Lung (tissue), 12 donors: ENCODE data around the gene NLE1. TPM values are rescaled to one million over a fixed set of nuclear protein-coding genes. Genes with fewer than 3 reads are reported as not detected.

Source experiments
- ATAC-seq: fragments of 200-7000 bp; cut with Tn5 transposase; one replicate; pipeline ENCODE4 v1.9.1; 2020; ENCODE audit warnings: moderate number of reproducible peaks; ENCODE audit not compliant: insufficient read depth, low FRiP score
- DNase-seq, 3 donors: peaks; one replicate each; pipeline ENCODE4 v3.0.0-alpha.2; 2013 to 2017
- H3K27ac ChIP-seq, 2 donors: one replicate each; pipeline ENCODE4 v1.5.1; 2013; ENCODE audit warnings: mild to moderate bottlenecking in 2 of 2, moderate library complexity in 2 of 2, control low read depth in 1 of 2, inconsistent platforms in 1 of 2, low read depth in 1 of 2, low read length in 1 of 2
- H3K27me3 ChIP-seq, 3 donors: one replicate each; pipeline ENCODE4 v1.5.1; 2013; ENCODE audit warnings: low read length in 2 of 3; ENCODE audit not compliant: control insufficient read depth in 3 of 3, insufficient read depth in 3 of 3
- H3K36me3 ChIP-seq, 4 donors: one replicate each; pipeline ENCODE4 v1.5.1; 2013; ENCODE audit warnings: low read length in 4 of 4, mild to moderate bottlenecking in 1 of 4, moderate library complexity in 1 of 4; ENCODE audit not compliant: control insufficient read depth in 4 of 4, insufficient read depth in 4 of 4
- H3K4me1 ChIP-seq, 5 donors: one replicate each; pipeline ENCODE4 v1.5.1; 2013; ENCODE audit warnings: low read length in 5 of 5, mild to moderate bottlenecking in 2 of 5, moderate library complexity in 1 of 5; ENCODE audit not compliant: control insufficient read depth in 5 of 5, insufficient read depth in 5 of 5
- H3K4me3 ChIP-seq: one replicate; pipeline ENCODE4 v1.5.1; 2013; ENCODE audit warnings: mild to moderate bottlenecking, control low read depth, moderate library complexity
- H3K9ac ChIP-seq, 2 donors: one replicate each; pipeline ENCODE4 v1.5.1; 2013; ENCODE audit warnings: low read length in 2 of 2, control low read depth in 1 of 2; ENCODE audit not compliant: insufficient read depth in 1 of 2
- H3K9me3 ChIP-seq, 4 donors: one replicate each; pipeline ENCODE4 v1.5.1; 2013; ENCODE audit warnings: low read length in 3 of 4, mild to moderate bottlenecking in 1 of 4, moderate library complexity in 1 of 4; ENCODE audit not compliant: control insufficient read depth in 4 of 4, insufficient read depth in 3 of 4
- WGBS, 2 donors: extraction: QIAGEN DNeasy Blood & Tissue Kit; methylation state at CpG; one replicate each; pipeline ENCODE4 v1.1.7; 2013; 5-methylcytosine and 5-hydroxymethylcytosine counted together
- polyA plus RNA-seq, 2 donors: library from polyadenylated mRNA; stranded (reverse); fragments of 200-250 nt; gene quantifications; one replicate each; pipeline ENCODE4 v1.2.1, GENCODE V29; 2013
- total RNA-seq, 2 donors: library from RNA; depleted of rRNA in 1 of 2; stranded (reverse); fragments of >200 nt in 1 of 2; gene quantifications; one replicate each; pipeline ENCODE4 v1.2.1, GENCODE V29; 2014 to 2021
- TF ChIP-seq, protein P1 (sequence below): IDR thresholded peaks from 2 replicates; pipeline ENCODE4 v1.5.1; 2012; ENCODE audit warnings: mild to moderate bottlenecking; ENCODE audit errors: control extremely low read depth, extremely low read depth
- donor health status: control.
- donor health status: control.
- donor health status: Bipolar disorder and iron deficiency.
- donor health status: healthy.
- donor health status: DM: yes; HTN: yes; CAD: no.

The NLE1 gene
- total and polyA plus RNA-seq, 4 donors: 6.8 to 15.2 (median 9.2) TPM

DNA sequence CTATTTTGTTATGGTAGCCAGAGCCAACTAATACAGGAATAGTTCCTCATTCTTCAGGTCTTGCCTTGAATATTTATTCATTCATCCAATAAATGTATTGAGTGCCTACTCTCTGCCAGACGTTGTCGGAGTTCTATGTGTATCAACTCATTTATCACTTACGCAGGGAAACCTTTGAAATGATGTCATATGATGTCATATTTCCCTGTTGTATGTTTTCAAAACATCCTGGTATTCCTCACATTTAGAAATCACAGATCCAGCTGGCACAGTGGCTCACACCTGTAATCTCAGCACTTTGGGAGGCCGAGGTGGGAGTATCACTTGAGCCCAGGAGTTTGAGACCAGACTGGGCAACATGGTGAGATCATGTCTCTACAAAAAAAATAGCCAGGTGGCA lies 2.7 kb upstream of the NLE1 start:
- DNase-seq (no peak), ATAC-seq (no peak)
- WGBS, 2 donors: 75 to 87% methylated on average over 4 of the region's 4 CpGs

DNA sequence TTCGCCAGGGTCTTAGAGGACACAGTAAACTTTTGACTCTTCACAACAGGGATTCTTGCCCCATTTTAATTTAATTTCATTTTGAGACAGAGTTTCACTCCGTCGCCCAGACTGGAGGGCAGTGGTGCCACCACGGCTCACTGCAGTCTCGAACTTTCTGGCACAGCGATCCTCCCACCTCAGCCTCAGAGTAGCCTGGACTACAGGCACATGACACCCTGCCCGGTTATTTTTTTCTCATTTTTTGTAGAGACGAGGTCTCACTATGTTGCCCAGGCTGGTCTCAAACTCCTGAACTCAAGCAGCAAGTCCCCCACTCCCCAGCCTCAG lies 329 bp upstream of the NLE1 start:
- TF ChIP-seq, protein P1, sequence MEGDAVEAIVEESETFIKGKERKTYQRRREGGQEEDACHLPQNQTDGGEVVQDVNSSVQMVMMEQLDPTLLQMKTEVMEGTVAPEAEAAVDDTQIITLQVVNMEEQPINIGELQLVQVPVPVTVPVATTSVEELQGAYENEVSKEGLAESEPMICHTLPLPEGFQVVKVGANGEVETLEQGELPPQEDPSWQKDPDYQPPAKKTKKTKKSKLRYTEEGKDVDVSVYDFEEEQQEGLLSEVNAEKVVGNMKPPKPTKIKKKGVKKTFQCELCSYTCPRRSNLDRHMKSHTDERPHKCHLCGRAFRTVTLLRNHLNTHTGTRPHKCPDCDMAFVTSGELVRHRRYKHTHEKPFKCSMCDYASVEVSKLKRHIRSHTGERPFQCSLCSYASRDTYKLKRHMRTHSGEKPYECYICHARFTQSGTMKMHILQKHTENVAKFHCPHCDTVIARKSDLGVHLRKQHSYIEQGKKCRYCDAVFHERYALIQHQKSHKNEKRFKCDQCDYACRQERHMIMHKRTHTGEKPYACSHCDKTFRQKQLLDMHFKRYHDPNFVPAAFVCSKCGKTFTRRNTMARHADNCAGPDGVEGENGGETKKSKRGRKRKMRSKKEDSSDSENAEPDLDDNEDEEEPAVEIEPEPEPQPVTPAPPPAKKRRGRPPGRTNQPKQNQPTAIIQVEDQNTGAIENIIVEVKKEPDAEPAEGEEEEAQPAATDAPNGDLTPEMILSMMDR: no peak
- Histone ChIP-seq H3K4me3 (no peak overlapping the region), H3K27me3 (peaks cover 0 to 3% (median 2%) of the 10 kb centered on the region in 3 donors), H3K9me3 (no peaks in the 10 kb centered on the region), H3K4me1 (peaks cover 0 to 8% (median 2%) of the 10 kb centered on the region in 5 donors), H3K36me3 (peaks cover 8 to 20% (median 12%) of the 10 kb centered on the region in 4 donors), H3K9ac (peak overlapping the region in 1 of 2 donors; percentile 28), H3K27ac (no peak overlapping the region)
- ATAC-seq: no peak
- no peak for DNase-seq
- 69 to 70% methylated on average over 8 of the region's 8 CpGs for WGBS, 2 donors

More for the DNA sequence above, 2.7 kb upstream of the NLE1 start:
- Histone ChIP-seq H3K9ac (no peak overlapping the region), H3K4me1 (peaks cover 0 to 8% (median 5%) of the 10 kb centered on the region in 5 donors), H3K27ac (no peak overlapping the region), H3K27me3 (peaks cover 0 to 3% (median 2%) of the 10 kb centered on the region in 3 donors), H3K4me3 (no peak overlapping the region), H3K9me3 (no peaks in the 10 kb centered on the region), H3K36me3 (peaks cover 0 to 1% (median 0%) of the 10 kb centered on the region in 4 donors)
- TF ChIP-seq, protein P1: no peak

DNA sequence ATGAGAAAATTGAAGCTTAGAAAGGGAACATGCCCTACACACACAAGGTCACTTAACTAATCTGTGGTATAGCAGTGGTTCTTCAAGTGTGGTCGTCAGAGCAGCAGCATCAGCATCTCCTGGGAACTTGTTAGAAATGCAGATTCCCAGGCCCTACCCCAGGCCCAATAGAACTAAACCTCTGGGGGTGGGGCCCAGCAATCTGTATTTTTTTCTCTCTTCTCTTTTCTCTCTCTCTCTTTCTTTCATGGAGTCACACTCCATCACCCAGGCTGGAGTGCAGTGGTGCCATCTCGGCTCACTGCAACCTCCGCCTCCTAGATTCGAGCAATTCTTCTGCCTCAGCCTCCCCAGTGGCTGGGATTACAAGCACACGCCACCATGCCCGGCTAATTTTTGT lies 3.9 kb downstream of the NLE1 start:
- no peak overlapping the region for H3K9ac ChIP-seq
- no peak overlapping the region for H3K4me3 ChIP-seq
- DNase-seq (no peak), ATAC-seq (no peak)
- H3K4me1 ChIP-seq: peaks cover 0 to 8% (median 2%) of the 10 kb centered on the region in 5 donors
- peaks cover 31 to 57% (median 39%) of the 10 kb centered on the region in 4 donors for H3K36me3 ChIP-seq
- no peaks in the 10 kb centered on the region for H3K9me3 ChIP-seq
- WGBS, 2 donors: 97 to 98% methylated on average over 6 of the region's 6 CpGs
- TF ChIP-seq, protein P1: no peak
- H3K27me3 ChIP-seq: no peaks in the 10 kb centered on the region
- H3K27ac ChIP-seq: no peak overlapping the region

DNA sequence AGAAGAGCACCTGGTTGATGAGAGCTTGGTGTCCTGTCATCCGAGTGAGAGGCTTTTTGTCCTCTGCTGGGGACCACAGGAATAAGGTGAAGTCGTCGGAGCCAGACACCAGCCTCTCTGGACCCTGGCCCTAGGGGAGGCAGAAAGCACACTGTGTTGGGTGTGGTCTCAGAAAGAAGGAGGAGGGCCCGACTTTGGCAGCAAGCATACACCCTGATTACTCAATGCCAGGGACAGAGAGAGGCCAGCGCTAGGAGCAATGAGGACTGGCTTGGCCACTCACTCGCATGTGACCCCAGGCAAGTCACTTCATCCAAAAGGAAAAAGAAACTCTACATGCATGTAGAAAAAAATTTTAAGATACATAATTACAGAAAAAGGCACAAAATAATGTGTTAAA lies 6.8 kb downstream of the NLE1 start:
- Histone ChIP-seq H3K4me3 (no peak overlapping the region), H3K9me3 (no peaks in the 10 kb centered on the region), H3K36me3 (peaks cover 42 to 74% (median 57%) of the 10 kb centered on the region in 4 donors), H3K27ac (no peak overlapping the region), H3K27me3 (no peaks in the 10 kb centered on the region), H3K9ac (no peak overlapping the region), H3K4me1 (no peaks in the 10 kb centered on the region)
- DNase-seq (no peak), ATAC-seq (no peak)
- WGBS, 2 donors: 87 to 89% methylated on average over 6 of the region's 6 CpGs
- TF ChIP-seq, protein P1: no peak
